ENCODE results near the gene ZNF274. TPM values are rescaled to one million over a fixed set of nuclear protein-coding genes. Genes with fewer than 3 reads are reported as not detected.
A peak's percentile ranks its signal among the peaks of the same experiment; 100 is the strongest.

Gene ZNF274
- total RNA-seq, 2 experiments from 2014 or later: 51.0 to 51.4 TPM

GRCh38 chr19:58217069-58217481 lies 34.2 kb downstream of the ZNF274 start:
- Histone ChIP-seq H3K4me3 (ENCODE audit: low read length) (no peak overlapping the region), H3K36me3 (ENCODE audit: insufficient read depth, low read length) (peaks cover 10% of the 10 kb centered on the region), H3K27me3 (ENCODE audit: control insufficient read depth in 1 of 2, insufficient read depth in 2 of 2, low read length in 2 of 2) (peaks cover 0 to 5% of the 10 kb centered on the region in 2 experiments), H3K9me3 (ENCODE audit: control insufficient read depth in 1 of 2, insufficient read depth in 1 of 2, low read length in 2 of 2) (peaks cover 67 to 79% of the 10 kb centered on the region in 2 experiments), H3K27ac (ENCODE audit: low read depth in 1 of 2, low read length in 2 of 2) (no peak overlapping the region), H3K4me1 (ENCODE audit: insufficient read depth, low read length) (no peaks in the 10 kb centered on the region)
- no peak for TF ChIP-seq CTCF (IDR thresholded peaks at IDR 0.05)
- ATAC-seq (ENCODE audit: poor library complexity) (no peak), DNase-seq (no peak)
- POLR2A ChIA-PET: no interaction called here
- H3K27ac Mint-ChIP-seq: no peak overlapping the region
- no peaks in the 10 kb centered on the region for H3K4me1 Mint-ChIP-seq (ENCODE audit: low read depth)
- intact Hi-C loops (cut with DNase I, micrococcal nuclease): no loop called here
- H3K36me3 Mint-ChIP-seq (ENCODE audit: low read depth): peaks cover 53% of the 10 kb centered on the region
- H3K4me3 Mint-ChIP-seq: no peak overlapping the region
- no peaks in the 10 kb centered on the region for H3K27me3 Mint-ChIP-seq
- CTCF ChIA-PET: no interaction called here
- H3K9me3 Mint-ChIP-seq: no peaks in the 10 kb centered on the region

DNA sequence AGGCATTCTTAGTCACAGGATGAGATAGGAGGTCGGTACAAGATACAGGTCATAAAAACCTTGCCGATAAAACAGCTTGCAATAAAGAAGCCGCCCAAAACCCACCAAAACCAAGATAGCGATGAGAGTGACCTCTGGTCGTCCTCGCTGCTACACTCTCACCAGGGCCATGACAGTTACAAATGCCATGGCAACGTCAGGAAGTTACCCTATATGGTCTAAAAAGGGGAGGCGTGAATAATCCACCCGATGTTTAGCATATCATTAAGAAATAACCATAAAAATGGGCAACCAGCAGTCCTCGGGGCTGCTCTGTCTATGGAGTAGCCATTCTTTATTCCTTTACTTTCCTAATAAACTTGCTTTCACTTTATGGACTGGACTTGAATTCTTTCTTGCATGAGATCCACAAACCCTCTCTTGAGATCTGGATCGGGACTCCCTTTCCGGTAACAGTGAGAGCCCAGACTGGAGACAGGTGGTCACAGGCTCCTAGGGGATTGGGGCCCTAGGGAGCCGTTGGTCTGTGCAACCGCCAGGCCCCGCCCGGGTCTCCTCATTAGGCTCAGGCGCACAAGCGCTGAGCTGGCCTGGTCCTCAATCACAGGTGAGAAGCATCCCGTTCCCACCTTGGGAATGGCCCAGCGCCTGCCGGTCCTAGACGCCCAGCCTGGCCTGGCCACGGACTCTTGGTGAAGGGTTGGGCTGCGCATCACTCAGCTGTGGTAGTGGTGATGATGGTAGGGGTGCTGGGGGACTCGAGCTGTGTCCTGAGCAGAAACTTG lies 34.9 kb downstream of the ZNF274 start:
- Histone ChIP-seq H3K36me3 (ENCODE audit: insufficient read depth, low read length) (peaks cover 2% of the 10 kb centered on the region), H3K9me3 (ENCODE audit: control insufficient read depth in 1 of 2, insufficient read depth in 1 of 2, low read length in 2 of 2) (peaks cover 67 to 75% of the 10 kb centered on the region in 2 experiments), H3K27me3 (ENCODE audit: control insufficient read depth in 1 of 2, insufficient read depth in 2 of 2, low read length in 2 of 2) (peaks cover 0 to 5% of the 10 kb centered on the region in 2 experiments), H3K4me1 (ENCODE audit: insufficient read depth, low read length) (no peaks in the 10 kb centered on the region), H3K27ac (ENCODE audit: low read depth in 1 of 2, low read length in 2 of 2) (no peak overlapping the region), H3K4me3 (ENCODE audit: low read length) (no peak overlapping the region)
- POLR2A ChIA-PET: no interaction called here
- no peaks in the 10 kb centered on the region for H3K4me1 Mint-ChIP-seq (ENCODE audit: low read depth)
- H3K36me3 Mint-ChIP-seq (ENCODE audit: low read depth): peaks cover 50% of the 10 kb centered on the region
- peaks cover 3% of the 10 kb centered on the region for H3K9me3 Mint-ChIP-seq
- intact Hi-C loops (cut with DNase I, micrococcal nuclease): no loop called here
- no peaks in the 10 kb centered on the region for H3K27me3 Mint-ChIP-seq
- CTCF ChIA-PET: no interaction called here
- H3K27ac Mint-ChIP-seq: no peak overlapping the region
- no peak for TF ChIP-seq CTCF (IDR thresholded peaks at IDR 0.05)
- DNase-seq (no peak), ATAC-seq (ENCODE audit: poor library complexity) (no peak)
- H3K4me3 Mint-ChIP-seq: no peak overlapping the region

- Mint-ChIP-seq H3K36me3 (ENCODE audit: low read depth) (peaks cover 40% of the 10 kb centered on the region), H3K4me1 (ENCODE audit: low read depth) (no peaks in the 10 kb centered on the region), H3K27ac (no peak overlapping the region), H3K27me3 (no peaks in the 10 kb centered on the region), H3K4me3 (no peak overlapping the region), H3K9me3 (peaks cover 3% of the 10 kb centered on the region)
- Histone ChIP-seq H3K27ac (ENCODE audit: low read depth in 1 of 2, low read length in 2 of 2) (no peak overlapping the region), H3K9me3 (ENCODE audit: control insufficient read depth in 1 of 2, insufficient read depth in 1 of 2, low read length in 2 of 2) (peaks cover 60 to 78% of the 10 kb centered on the region in 2 experiments), H3K36me3 (ENCODE audit: insufficient read depth, low read length) (no peaks in the 10 kb centered on the region), H3K27me3 (ENCODE audit: control insufficient read depth in 1 of 2, insufficient read depth in 2 of 2, low read length in 2 of 2) (peaks cover 0 to 5% of the 10 kb centered on the region in 2 experiments), H3K4me3 (ENCODE audit: low read length) (no peak overlapping the region), H3K4me1 (ENCODE audit: insufficient read depth, low read length) (no peaks in the 10 kb centered on the region)
- ChIA-PET CTCF (interaction anchor here (0.5 kb wide), 1 partner anchor 566 kb away, joined by 3 read pairs; no protein-coding TSS in a partner anchor), POLR2A (no interaction called here)
- DNase-seq: peak in 7 of 14 experiments; percentile 15 to 61 (median 37)
- intact Hi-C loops (cut with DNase I, micrococcal nuclease): no loop called here
- ATAC-seq (ENCODE audit: poor library complexity): no peak
- TF ChIP-seq CTCF (IDR thresholded peaks at IDR 0.05): no peak
Measured at GRCh38 chr19:58218899-58219298, 36.0 kb downstream of the ZNF274 start.

All from CD4-positive, alpha-beta T cell (primary cell).